Activated naive CD4-positive, alpha-beta T cell treated with anti-CD3 and anti-CD28 coated beads, Interleukin-2, amount 10 ng/mL, durations not matched to agents 7 days and 5 days (primary cell): ENCODE results near the gene FAM181A.

Experiments
- CTCF ChIA-PET: fragments of 350-600 bp; sonication (Branson Sonifier 250); formaldehyde crosslinking; loops from one replicate; lab custom pipeline; 2021; ENCODE audit warnings: antibody characterized with exemption; lab: Charles Lee
- DNase-seq: peaks from one replicate; pipeline ENCODE4 v3.0.0-alpha.2; 2020
- H3K27ac Mint-ChIP-seq: one replicate; pipeline ENCODE4 v1.8.0; 2021; ENCODE audit warnings: mild to moderate bottlenecking, moderate library complexity, mixed read lengths
- H3K27me3 Mint-ChIP-seq: one replicate; pipeline ENCODE4 v1.8.0; 2021; ENCODE audit warnings: mild to moderate bottlenecking, mixed read lengths
- H3K36me3 Mint-ChIP-seq: one replicate; pipeline ENCODE4 v1.8.0; 2021; ENCODE audit warnings: mixed read lengths
- H3K4me1 Mint-ChIP-seq: one replicate; pipeline ENCODE4 v1.8.0; 2021; ENCODE audit warnings: mixed read lengths
- H3K4me3 Mint-ChIP-seq: one replicate; pipeline ENCODE4 v1.8.0; 2021; ENCODE audit warnings: mild to moderate bottlenecking, moderate library complexity, mixed read lengths
- H3K9me3 Mint-ChIP-seq: one replicate; pipeline ENCODE4 v1.8.0; 2021; ENCODE audit warnings: mixed read lengths

FAM181A gene

DNA sequence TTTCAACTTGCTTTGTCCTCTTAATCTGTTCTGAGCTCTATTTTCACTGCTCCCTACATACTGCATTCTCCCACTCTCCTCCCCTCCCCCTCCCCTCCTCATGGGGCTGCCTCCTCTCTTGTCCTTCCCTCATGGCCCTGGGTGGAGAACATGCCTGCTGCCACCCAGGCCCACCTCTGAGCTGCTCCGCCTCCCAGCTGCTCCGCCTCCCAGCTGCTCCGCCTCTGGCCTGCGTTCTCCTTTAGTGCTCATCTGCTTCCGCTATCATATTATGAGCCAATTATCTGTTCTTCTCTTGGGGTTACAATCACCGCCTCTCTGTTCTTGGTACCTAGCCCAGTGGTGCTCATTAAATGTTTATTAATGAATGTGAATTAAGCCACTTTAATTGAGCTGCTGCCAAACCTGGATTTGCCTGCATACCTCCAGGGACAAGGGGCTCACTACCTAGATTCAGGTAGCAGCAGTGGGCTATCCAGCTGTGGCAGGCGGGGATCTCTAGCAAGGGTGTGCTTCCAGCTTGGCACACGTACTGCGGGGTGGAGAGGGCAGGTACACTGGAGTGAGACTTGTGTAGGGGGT is 32.0 kb upstream of the FAM181A start:
- Mint-ChIP-seq H3K27me3 (peaks cover 33% of the 10 kb centered on the region), H3K27ac (no peak overlapping the region), H3K9me3 (no peaks in the 10 kb centered on the region), H3K36me3 (no peaks in the 10 kb centered on the region), H3K4me3 (no peak overlapping the region), H3K4me1 (no peaks in the 10 kb centered on the region)
- CTCF ChIA-PET = interaction anchor here (0.6 to 2.0 kb wide), 4 partner anchors 8 to 239 kb away, joined by 3 to 6 read pairs (median 4); no protein-coding TSS in a partner anchor
- no peak for DNase-seq

- Mint-ChIP-seq H3K9me3 (no peaks in the 10 kb centered on the region), H3K4me3 (no peak overlapping the region), H3K27ac (no peak overlapping the region), H3K36me3 (no peaks in the 10 kb centered on the region), H3K4me1 (no peaks in the 10 kb centered on the region), H3K27me3 (peaks cover 27% of the 10 kb centered on the region)
- CTCF ChIA-PET = interaction anchor here (0.6 to 1.9 kb wide), 2 partner anchors 9 to 71 kb away, joined by 4 to 10 read pairs; no protein-coding TSS in a partner anchor
- no peak for DNase-seq
Measured at GRCh38 chr14:93897476-93897845, 29.7 kb upstream of the FAM181A start.

DNA sequence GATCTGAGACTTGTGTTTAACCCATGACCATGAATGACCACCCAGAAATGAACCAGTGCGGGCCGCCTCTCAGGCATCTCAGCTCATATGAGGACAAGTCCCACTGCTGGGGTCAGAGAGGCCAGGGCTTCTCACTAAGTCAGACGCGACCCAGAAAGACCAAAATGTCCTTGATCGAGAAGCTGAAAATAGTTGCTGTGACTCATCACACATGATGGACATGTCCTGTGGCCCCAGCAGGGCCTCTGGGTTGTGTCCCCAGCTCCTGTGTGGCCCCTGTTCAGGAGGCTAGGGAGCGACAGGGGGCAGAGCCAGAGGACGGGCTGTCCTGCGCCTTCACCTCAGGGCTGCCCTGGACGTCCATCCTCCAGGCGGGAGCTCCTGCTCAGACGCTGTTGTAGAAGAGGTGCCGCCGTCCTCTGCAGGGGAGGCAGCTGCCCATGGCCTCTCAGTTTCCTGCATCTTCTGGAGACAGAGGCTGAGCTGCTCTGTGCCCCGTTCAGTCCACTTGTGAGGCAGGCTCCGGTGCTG is 29.0 kb upstream of the FAM181A start:
- Mint-ChIP-seq H3K27ac (no peak overlapping the region), H3K36me3 (no peaks in the 10 kb centered on the region), H3K4me3 (no peak overlapping the region), H3K4me1 (no peaks in the 10 kb centered on the region), H3K9me3 (no peaks in the 10 kb centered on the region), H3K27me3 (peaks cover 34% of the 10 kb centered on the region)
- no peak for DNase-seq
- CTCF ChIA-PET = interaction anchor here (1.9 kb wide), 1 partner anchor 9 kb away, joined by 10 read pairs; no protein-coding TSS in a partner anchor

- CTCF ChIA-PET = interaction anchor here (1.2 kb wide), 1 partner anchor 9 kb away, joined by 4 read pairs; no protein-coding TSS in a partner anchor
- no peak overlapping the region for H3K4me3 Mint-ChIP-seq
- H3K27ac Mint-ChIP-seq = no peak overlapping the region
- H3K9me3 Mint-ChIP-seq = no peaks in the 10 kb centered on the region
- H3K4me1 Mint-ChIP-seq = no peaks in the 10 kb centered on the region
- peaks cover 36% of the 10 kb centered on the region for H3K27me3 Mint-ChIP-seq
- no peaks in the 10 kb centered on the region for H3K36me3 Mint-ChIP-seq
- DNase-seq = no peak
Measured at GRCh38 chr14:93898731-93899130, 28.4 kb upstream of the FAM181A start.

DNA sequence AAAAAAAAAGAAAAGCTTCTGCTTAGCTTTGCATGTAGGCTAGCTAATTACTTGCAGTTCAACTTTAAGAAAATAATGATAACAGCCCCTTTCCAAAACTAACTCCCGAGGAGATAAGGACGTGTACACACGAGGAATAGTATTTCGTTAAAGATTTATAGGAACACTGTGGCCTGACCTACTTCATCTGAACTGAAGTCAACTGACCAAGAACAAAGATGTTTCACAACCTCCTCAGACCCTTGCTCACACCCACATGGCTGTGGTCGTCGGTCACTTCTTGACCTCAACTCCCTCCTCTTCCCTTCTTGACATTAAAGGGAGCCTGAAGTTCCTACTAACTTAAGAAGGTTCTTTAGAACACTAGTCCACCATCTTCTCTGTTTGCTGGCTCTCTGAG is 25.3 kb upstream of the FAM181A start:
- DNase-seq = no peak
- Mint-ChIP-seq H3K27ac (no peak overlapping the region), H3K4me3 (no peak overlapping the region), H3K9me3 (no peaks in the 10 kb centered on the region), H3K4me1 (no peaks in the 10 kb centered on the region), H3K36me3 (no peaks in the 10 kb centered on the region), H3K27me3 (peaks cover 52% of the 10 kb centered on the region)
- CTCF ChIA-PET = interaction anchor here (0.6 to 1.3 kb wide), 3 partner anchors 38 to 245 kb away, joined by 3 to 5 read pairs (median 4); no protein-coding TSS in a partner anchor

GRCh38 chr14:93902619-93903307 is 24.4 kb upstream of the FAM181A start:
- CTCF ChIA-PET = interaction anchor here (0.6 to 1.3 kb wide), 4 partner anchors 8 to 246 kb away, joined by 3 to 5 read pairs (median 4); no protein-coding TSS in a partner anchor
- Mint-ChIP-seq H3K27me3 (peaks cover 57% of the 10 kb centered on the region), H3K27ac (no peak overlapping the region), H3K4me3 (no peak overlapping the region), H3K9me3 (no peaks in the 10 kb centered on the region), H3K36me3 (no peaks in the 10 kb centered on the region), H3K4me1 (no peaks in the 10 kb centered on the region)
- DNase-seq = no peak

DNA sequence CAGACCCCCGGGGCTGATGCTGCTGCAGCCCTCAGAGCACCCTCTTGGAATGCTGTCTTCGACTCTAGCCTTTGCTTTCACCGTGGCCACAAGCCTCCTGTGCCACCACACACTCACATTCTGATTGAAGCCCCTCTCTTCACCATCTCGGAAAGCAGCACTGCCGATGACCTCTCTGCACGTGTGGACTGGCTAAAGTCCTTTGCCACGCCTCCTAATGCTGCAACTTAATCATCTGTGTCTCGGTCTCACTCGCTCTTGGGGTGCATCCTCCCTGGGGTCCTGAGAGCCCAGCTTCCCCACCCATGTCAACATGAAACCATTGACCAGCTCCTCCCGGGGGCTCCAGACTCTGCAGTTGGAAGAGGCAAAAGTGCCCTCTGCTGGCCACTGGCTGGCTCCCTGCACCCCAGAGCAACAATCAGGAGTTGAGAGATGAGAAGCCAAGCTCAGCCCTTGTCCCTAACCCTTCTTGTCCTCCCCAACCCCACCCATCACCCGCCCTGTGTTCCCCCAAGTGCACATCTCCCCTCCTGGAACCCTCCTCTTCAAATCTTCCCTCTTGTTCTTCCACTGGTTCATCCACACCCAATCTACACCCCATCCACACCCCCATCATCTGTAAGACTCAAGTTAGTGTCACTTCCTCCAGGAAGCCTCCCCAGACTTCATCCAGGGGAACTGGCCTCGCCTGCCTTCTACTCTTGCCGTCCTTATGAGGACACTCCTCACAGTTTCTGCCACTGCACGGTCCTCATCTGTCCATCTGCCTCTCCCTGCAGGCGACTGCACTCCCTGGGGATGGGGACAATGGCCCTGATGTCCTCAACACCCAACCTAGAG is 23.6 kb upstream of the FAM181A start:
- Mint-ChIP-seq H3K27ac (no peak overlapping the region), H3K4me3 (no peak overlapping the region), H3K36me3 (no peaks in the 10 kb centered on the region), H3K27me3 (peaks cover 62% of the 10 kb centered on the region), H3K9me3 (no peaks in the 10 kb centered on the region), H3K4me1 (no peaks in the 10 kb centered on the region)
- CTCF ChIA-PET = interaction anchor here (1.0 to 1.2 kb wide), 2 partner anchors 9 to 117 kb away, joined by 3 read pairs; no protein-coding TSS in a partner anchor
- no peak for DNase-seq

GRCh38 chr14:93905623-93906022 is 21.5 kb upstream of the FAM181A start:
- CTCF ChIA-PET = interaction anchor here (1.3 to 4.8 kb wide), 3 partner anchors 8 to 250 kb away, joined by 5 to 30 read pairs (median 10); no protein-coding TSS in a partner anchor
- peaks cover 55% of the 10 kb centered on the region for H3K27me3 Mint-ChIP-seq

DNA sequence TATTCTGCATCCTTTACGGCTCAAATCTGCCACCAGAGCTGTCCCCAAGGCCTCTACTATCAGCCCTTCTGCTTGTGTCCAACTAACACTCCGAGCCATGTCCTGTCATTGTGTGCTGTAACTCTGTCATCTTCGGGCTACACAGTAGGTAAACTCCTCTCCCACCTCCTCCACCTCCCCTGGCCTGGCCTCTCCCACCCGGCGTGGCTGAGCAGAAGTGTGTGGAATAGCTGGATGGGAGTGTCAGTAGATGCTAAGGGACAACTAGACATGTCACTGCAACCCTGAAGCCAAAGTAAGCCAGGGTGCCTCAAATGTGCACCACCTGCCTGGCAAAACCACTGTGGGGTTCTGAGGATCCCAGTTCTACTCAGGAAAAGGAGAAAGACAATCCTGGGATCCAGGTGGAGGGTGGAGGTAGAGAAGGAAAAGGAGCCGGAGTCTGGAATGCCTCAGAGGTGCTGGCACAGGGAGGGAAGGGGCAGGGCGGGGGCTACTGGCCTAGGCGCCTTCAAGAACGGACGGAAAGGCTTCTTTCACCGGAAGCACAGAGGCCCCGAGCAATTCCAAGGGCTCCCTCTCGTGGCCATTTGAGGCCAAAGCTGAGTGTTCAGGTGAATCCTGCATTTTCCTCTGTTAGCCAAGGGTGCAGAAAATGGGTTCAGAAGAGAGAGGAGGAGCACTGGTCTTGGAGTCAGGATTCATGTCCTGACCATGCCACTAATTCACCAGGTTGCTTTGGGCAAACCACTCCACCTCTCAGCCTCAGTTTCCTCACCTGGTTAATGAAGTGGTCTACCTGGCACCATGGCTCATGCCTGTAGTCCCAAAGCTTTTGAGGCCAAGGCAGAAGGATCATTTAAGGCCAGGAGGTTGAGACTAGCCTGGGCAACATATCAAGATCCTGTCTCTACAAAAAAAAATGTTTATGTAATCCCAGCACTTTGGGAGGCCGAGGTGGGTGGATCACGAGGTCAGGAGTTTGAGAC is 20.5 kb upstream of the FAM181A start:
- Mint-ChIP-seq H3K36me3 (no peaks in the 10 kb centered on the region), H3K27ac (peak overlapping the region; percentile 33), H3K4me1 (no peaks in the 10 kb centered on the region)

More at GRCh38 chr14:93905623-93906022, 21.5 kb upstream of the FAM181A start:
- no peak for DNase-seq
- Mint-ChIP-seq H3K4me3 (no peak overlapping the region), H3K4me1 (no peaks in the 10 kb centered on the region), H3K27ac (no peak overlapping the region), H3K9me3 (no peaks in the 10 kb centered on the region), H3K36me3 (no peaks in the 10 kb centered on the region)

DNA sequence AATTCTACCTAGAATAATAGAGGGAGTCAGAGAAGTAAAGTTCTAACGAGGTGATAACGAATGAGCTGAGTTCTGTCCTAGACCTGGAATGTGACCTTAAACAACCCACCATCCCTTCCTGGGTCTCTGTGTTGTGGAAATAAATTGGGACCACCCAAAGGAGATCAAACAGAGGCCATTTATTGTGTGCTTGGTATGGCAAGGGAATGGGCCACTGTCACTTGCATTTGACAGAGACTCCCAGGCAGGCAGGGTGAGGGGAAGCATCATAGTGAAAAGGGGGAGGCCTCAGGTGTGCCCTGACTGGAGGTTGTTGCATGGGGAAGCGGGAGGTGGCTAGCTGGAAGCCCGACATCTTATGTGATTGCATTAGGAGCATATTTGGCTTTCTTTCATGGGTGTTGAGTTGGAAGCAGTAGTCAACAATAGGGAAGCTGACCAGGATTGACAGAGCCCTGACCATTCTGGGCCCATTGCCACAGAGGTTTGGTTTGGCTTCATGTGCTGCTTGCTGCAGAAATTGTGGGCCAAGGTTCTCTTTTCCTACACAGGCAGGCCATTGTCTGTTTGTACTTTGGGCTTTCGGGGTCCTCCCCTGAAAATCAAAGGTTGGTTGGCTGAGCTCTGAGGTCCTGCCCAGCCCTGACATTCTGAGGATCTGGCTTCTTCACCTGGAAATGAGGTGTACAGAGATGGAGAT is 17.6 kb upstream of the FAM181A start:
- no peak overlapping the region for H3K4me3 Mint-ChIP-seq
- DNase-seq = no peak
- peaks cover 4% of the 10 kb centered on the region for H3K36me3 Mint-ChIP-seq
- peaks cover 33% of the 10 kb centered on the region for H3K27me3 Mint-ChIP-seq
- CTCF ChIA-PET = interaction anchor here (4.8 kb wide), 1 partner anchor 254 kb away, joined by 30 read pairs; no protein-coding TSS in a partner anchor
- H3K9me3 Mint-ChIP-seq = peaks cover 7% of the 10 kb centered on the region
- no peak overlapping the region for H3K27ac Mint-ChIP-seq
- H3K4me1 Mint-ChIP-seq = peaks cover 11% of the 10 kb centered on the region

More for the DNA sequence above, 20.5 kb upstream of the FAM181A start:
- no peak overlapping the region for H3K4me3 Mint-ChIP-seq
- CTCF ChIA-PET = interaction anchor here (0.7 to 4.8 kb wide), 7 partner anchors 9 to 251 kb away, joined by 3 to 30 read pairs (median 3); no protein-coding TSS in a partner anchor
- H3K27me3 Mint-ChIP-seq = peaks cover 54% of the 10 kb centered on the region
- DNase-seq = peak; percentile 80
- no peaks in the 10 kb centered on the region for H3K9me3 Mint-ChIP-seq

- CTCF ChIA-PET = interaction anchor here (1.5 kb wide), 1 partner anchor 224 kb away, joined by 4 read pairs; no protein-coding TSS in a partner anchor
- no peak overlapping the region for H3K4me3 Mint-ChIP-seq
- peaks cover 11% of the 10 kb centered on the region for H3K4me1 Mint-ChIP-seq
- H3K36me3 Mint-ChIP-seq = peaks cover 4% of the 10 kb centered on the region
- peaks cover 8% of the 10 kb centered on the region for H3K9me3 Mint-ChIP-seq
- H3K27ac Mint-ChIP-seq = no peak overlapping the region
- DNase-seq = no peak
- peaks cover 18% of the 10 kb centered on the region for H3K27me3 Mint-ChIP-seq
Measured at GRCh38 chr14:93911975-93912615, 15.0 kb upstream of the FAM181A start.

DNA sequence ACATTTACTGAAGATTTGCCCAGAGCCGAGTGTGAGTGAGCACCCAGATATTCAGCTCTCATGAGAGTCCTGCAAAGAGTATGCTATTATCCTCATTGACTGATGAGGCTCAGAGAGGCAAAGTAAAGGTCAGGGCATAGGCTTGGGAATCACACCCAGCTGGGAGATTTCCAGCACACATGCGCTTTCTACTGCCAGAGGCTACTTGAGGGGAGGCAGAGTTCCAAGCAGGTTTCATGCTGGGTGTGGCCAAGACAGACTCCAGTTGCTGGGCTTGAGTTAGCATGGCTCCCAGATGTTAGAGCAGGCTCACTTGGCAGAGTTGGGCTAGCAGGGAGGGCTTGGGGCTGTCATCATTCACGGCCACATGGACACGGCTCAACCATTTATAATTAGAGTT is 14.4 kb upstream of the FAM181A start:
- CTCF ChIA-PET = interaction anchor here (1.5 kb wide), 1 partner anchor 224 kb away, joined by 4 read pairs; no protein-coding TSS in a partner anchor
- peaks cover 11% of the 10 kb centered on the region for H3K4me1 Mint-ChIP-seq
- peaks cover 8% of the 10 kb centered on the region for H3K9me3 Mint-ChIP-seq
- peaks cover 4% of the 10 kb centered on the region for H3K36me3 Mint-ChIP-seq
- no peak overlapping the region for H3K27ac Mint-ChIP-seq
- DNase-seq = no peak
- peaks cover 16% of the 10 kb centered on the region for H3K27me3 Mint-ChIP-seq
- no peak overlapping the region for H3K4me3 Mint-ChIP-seq
